ENCODE measurements around the gene RUVBL1.

DNA sequence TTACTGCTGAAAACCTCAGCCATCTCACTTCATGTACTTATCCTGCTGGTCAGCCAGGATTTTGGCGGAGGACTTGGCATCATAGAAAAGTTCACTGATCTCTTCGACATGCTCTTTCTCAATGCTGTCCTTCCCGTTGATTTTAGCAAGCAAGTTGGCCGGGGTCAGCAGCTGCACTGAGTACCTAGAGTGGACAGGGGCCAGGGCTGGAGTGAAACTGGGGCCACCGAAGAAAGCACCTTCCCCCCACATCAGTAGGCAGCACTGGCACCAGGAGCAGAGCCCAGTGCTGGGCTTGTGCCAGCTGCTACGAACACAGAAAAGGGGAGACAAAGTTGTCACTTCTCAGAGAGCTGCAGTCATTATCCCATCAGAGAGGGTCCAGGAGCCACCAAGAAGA, 42.4 kb downstream of the RUVBL1 start:
- TF ChIP-seq POLR2A (IDR thresholded peaks at IDR 0.05) (no peak), POLR2AphosphoS5 (IDR thresholded peaks at IDR 0.05) (no peak)
- TF ChIP-seq, protein P1, sequence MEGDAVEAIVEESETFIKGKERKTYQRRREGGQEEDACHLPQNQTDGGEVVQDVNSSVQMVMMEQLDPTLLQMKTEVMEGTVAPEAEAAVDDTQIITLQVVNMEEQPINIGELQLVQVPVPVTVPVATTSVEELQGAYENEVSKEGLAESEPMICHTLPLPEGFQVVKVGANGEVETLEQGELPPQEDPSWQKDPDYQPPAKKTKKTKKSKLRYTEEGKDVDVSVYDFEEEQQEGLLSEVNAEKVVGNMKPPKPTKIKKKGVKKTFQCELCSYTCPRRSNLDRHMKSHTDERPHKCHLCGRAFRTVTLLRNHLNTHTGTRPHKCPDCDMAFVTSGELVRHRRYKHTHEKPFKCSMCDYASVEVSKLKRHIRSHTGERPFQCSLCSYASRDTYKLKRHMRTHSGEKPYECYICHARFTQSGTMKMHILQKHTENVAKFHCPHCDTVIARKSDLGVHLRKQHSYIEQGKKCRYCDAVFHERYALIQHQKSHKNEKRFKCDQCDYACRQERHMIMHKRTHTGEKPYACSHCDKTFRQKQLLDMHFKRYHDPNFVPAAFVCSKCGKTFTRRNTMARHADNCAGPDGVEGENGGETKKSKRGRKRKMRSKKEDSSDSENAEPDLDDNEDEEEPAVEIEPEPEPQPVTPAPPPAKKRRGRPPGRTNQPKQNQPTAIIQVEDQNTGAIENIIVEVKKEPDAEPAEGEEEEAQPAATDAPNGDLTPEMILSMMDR (IDR thresholded peaks at IDR 0.05): no peak

All from stomach (tissue), 4 donors.